Frontal cortex (tissue), 4 donors: Measurements from ENCODE around the gene PROB1. TPM values are rescaled to one million over a fixed set of nuclear protein-coding genes. Genes with fewer than 3 reads are reported as not detected.
"Not testable (repeated sequence)": the region's sequence is repeated elsewhere in the genome, so short reads cannot be mapped to it uniquely, and the experiment has no call there.

Experiments used
- DNase-seq, 2 donors: peaks; one replicate each; pipeline ENCODE4 v3.0.0; 2012; ENCODE audit warnings: low spot score in 2 of 2
- FAIRE-seq: peaks from 2 replicates; lab custom pipeline; 2012; peaks lifted over from hg19 to GRCh38; lab: Jason Lieb, UNC
- total RNA-seq: library from RNA; depleted of rRNA; stranded (reverse); fragments of >200 nt; gene quantifications from one replicate; pipeline ENCODE4 v1.2.3, GENCODE V29; 2014
- donor health status: control.
- donor health status: control.
- donor health status: control.

PROB1 gene
- total RNA-seq, 1 donor from 2014 or later: under 0.01 TPM

GRCh38 chr5:139415221-139415861 is 20.4 kb upstream of the PROB1 start:
- DNase-seq (no peak), FAIRE-seq (no peak)

DNA sequence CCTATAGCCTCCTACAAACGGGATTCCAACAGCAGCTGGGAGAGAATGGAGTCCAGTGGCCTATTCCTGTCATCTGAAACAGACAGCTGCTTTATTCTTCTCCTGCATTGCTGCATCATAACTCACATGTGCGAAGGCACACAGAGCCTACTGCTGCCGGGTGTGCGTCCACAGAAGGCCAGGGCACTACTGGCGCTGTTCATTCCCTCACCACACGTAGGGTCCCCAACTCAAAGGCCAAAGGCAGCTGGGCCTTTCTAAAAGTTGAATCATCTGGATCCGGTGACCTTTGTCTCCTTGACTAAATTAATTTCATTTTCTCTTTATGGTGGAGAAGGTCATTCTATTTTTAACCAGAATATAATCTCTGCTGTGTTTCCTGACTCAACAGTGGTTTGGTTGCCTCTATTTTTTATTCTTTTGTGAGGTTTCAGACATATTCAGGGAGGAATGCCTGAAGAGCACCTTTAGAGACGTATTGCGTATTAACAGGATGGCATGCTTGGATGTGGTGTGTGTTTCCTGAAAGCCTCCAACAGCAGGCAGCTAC is 19.8 kb upstream of the PROB1 start:
- FAIRE-seq (no peak), DNase-seq (no peak)

GRCh38 chr5:139413963-139414362 is 19.1 kb upstream of the PROB1 start:
- FAIRE-seq: no peak

DNA sequence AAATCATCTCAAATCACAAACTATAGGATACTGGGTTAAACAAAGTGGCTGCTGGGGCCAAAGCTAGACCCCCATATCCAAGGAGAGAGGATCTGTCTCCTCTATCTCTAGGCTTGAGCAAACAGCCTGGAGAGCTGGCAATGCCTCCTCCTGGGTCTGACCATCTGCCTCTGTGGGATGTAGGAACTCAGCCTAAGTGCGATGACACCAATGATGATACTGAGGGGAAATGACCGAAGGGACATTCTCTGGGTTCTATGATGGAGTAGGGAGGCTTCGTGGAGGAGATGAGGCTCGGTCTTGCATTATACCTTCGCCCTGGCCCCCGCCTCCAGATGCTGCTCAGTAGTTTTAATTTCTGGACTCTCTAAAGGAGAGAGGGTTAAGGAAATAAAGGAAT is 18.2 kb upstream of the PROB1 start:
- no peak for FAIRE-seq
- no peak for DNase-seq

More at GRCh38 chr5:139413963-139414362, 19.1 kb upstream of the PROB1 start:
- no peak for DNase-seq

- no peak for FAIRE-seq
- DNase-seq: no peak
These were observed 16.3 kb upstream of the PROB1 start for GRCh38 chr5:139410993-139411828.

GRCh38 chr5:139410121-139410992 is 15.5 kb upstream of the PROB1 start:
- no peak for DNase-seq
- FAIRE-seq: no peak

- not testable (repeated sequence) for FAIRE-seq, DNase-seq
These were observed 14.2 kb upstream of the PROB1 start for GRCh38 chr5:139409116-139409515.

DNA sequence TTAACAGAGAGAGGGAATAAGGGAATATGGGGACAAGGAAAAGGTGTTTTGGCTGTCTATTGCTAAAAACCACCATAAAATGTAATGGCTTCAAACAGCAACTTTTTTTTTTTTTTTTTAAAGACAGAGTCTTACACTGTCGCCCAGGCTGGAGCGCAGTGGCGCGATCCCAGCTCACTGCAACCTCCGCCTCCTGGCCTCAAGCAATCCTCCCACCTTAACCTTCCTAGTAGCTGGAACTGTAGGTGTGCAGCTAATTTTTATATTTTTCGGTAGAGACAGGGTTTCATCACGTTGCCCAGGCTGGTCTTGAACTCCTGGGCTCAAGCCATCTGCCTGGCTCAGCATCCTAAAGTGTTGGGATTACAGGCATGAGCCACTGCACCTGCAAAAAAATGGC is 13.3 kb upstream of the PROB1 start:
- DNase-seq (no peak), FAIRE-seq (no peak)

- FAIRE-seq (no peak), DNase-seq (no peak)
These were observed 12.6 kb upstream of the PROB1 start for GRCh38 chr5:139407517-139407916.

- DNase-seq (no peak), FAIRE-seq (no peak)
These were observed 12.1 kb upstream of the PROB1 start for GRCh38 chr5:139406963-139407362.

GRCh38 chr5:139404484-139404840 is 9.6 kb upstream of the PROB1 start:
- no peak for DNase-seq
- no peak for FAIRE-seq

- FAIRE-seq: no peak
- DNase-seq: peak; percentile 84 to 93
These were observed 9.0 kb upstream of the PROB1 start, which contains the start of gene SPATA24 for GRCh38 chr5:139403787-139404483. Gene SPATA24, minus strand, starts transcription at chr5:139404089. Its CDS starts 29 bp downstream, at chr5:139404060.

GRCh38 chr5:139403418-139403786 is 8.5 kb upstream of the PROB1 start:
- FAIRE-seq (no peak), DNase-seq (no peak)

DNA sequence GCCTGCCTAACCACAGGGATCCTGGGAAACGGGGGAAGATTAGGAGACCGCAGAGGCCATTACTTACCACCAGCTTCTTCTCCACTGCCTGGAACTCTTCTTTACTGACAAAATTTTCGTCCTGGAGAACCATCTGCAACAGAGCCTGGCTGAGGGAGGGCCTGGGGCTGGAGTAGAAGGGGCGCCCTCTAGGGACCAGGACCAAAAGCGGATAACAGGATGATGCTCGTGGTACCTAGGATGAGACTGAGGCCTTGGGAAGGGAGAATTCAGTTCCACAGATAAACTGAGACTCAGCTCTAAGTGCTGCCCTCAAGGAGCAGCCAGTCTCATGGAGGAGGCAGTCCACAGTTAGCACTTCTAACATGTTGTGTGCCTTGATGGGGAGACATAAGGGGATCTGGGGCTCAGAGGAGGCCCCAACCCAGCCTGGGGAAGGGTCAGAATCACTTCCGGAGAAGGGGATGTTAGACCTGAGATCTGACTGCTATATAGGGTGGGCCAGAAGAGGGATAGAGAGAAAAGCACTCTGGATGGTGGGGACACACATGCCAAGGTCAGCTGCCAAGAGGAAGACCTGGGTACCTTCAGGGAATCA is 7.8 kb upstream of the PROB1 start:
- no peak for DNase-seq
- FAIRE-seq: no peak

DNA sequence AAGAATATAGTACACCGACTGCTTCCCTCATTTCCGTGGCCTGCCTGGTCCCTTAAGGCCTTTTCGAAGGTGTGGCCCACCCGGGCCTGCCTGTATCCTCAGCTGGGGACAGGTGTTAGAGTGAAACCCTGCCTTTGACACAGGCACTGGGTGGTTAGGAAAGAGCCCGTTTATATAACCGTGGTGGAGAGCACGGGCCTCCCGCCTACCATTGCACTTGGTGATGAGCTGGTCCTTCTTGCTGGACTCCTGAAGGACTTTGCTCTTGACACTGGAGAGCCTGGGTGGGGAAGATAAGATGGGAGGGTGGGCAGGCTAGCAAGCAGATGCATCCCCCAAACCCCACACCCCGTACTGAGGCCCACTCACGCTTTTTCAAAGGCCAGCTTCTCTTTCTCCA is 6.6 kb upstream of the PROB1 start:
- no peak for FAIRE-seq

GRCh38 chr5:139399501-139400121 is 4.7 kb upstream of the PROB1 start:
- DNase-seq (no peak), FAIRE-seq (no peak)

More for the DNA sequence above, 6.6 kb upstream of the PROB1 start:
- DNase-seq: no peak

DNA sequence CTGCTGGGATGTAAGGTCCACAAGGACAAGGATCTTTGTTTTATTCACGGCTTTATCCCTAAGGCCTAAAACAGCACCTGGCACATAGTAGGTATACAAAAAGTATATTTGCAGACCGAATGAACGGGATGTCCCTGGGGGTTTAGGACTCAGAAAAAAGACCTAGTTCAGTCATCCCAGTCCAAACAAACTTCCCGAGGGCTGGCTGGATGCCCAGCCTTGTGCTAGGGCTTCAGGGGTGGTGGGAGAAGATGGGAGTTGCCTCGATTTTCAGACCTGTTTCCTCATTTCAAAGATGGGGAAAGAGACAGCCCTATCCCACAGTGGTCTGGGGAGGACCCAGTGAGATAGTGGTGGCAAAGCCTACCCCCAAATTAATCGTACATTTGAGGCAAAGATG is 3.0 kb upstream of the PROB1 start:
- DNase-seq: no peak
- no peak for FAIRE-seq

DNA sequence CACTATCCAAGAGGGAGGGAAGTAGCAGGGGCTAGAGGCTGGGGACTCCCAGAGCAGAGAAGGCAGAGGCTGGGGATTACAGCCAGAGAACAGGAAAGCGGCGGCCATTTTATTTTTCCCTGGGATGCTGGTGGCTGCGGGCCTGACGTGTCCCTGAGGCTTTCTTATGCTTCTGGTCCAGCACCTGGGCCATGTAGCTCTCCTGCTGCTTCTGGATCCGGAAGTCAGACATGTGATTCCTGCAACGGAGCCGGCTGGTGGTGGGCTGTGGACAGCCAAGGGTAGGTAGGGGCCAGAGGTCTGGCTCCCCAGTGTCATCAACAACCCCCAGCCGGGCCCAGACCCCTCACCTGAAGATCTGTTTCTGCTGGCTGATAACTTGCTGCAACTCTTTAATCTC is 1.8 kb upstream of the PROB1 start:
- no peak for FAIRE-seq
- no peak for DNase-seq
